IPS DF 6.9 (cell line): Measurements from ENCODE around the gene HOXA9.

Experiments used
- DNase-seq: peaks from one replicate; pipeline ENCODE4 v3.0.0-alpha.2; 2013; ENCODE audit warnings: low read depth, low spot score
- H3K27ac ChIP-seq: one replicate; pipeline ENCODE4 v1.5.1; 2013; ENCODE audit warnings: low read length, control low read depth
- H3K27me3 ChIP-seq: 2 replicates; pipeline ENCODE4 v1.6.1; 2013; ENCODE audit warnings: mild to moderate bottlenecking, low read length; ENCODE audit not compliant: control insufficient read depth, insufficient read depth
- H3K36me3 ChIP-seq: 2 replicates; pipeline ENCODE4 v1.6.1; 2013; ENCODE audit warnings: low read length; ENCODE audit not compliant: control insufficient read depth, insufficient read depth
- H3K4me1 ChIP-seq: 2 replicates; pipeline ENCODE4 v1.6.1; 2013; ENCODE audit warnings: low read length; ENCODE audit not compliant: control insufficient read depth, insufficient read depth
- H3K4me3 ChIP-seq: 2 replicates; pipeline ENCODE4 v1.5.1; 2013; ENCODE audit warnings: mild to moderate bottlenecking, low read length
- H3K9me3 ChIP-seq: 2 replicates; pipeline ENCODE4 v1.6.1; 2013; ENCODE audit warnings: low read length, inconsistent platforms; ENCODE audit not compliant: control insufficient read depth, insufficient read depth
- WGBS: extraction: QIAGEN DNeasy Blood & Tissue Kit; methylation state at CpG from one replicate; pipeline ENCODE4 v1.1.7; 2013; ENCODE audit warnings: mixed read lengths, missing lambda C conversion rate; ENCODE audit not compliant: insufficient read length, insufficient coverage; 5-methylcytosine and 5-hydroxymethylcytosine counted together

HOXA9 gene

DNA sequence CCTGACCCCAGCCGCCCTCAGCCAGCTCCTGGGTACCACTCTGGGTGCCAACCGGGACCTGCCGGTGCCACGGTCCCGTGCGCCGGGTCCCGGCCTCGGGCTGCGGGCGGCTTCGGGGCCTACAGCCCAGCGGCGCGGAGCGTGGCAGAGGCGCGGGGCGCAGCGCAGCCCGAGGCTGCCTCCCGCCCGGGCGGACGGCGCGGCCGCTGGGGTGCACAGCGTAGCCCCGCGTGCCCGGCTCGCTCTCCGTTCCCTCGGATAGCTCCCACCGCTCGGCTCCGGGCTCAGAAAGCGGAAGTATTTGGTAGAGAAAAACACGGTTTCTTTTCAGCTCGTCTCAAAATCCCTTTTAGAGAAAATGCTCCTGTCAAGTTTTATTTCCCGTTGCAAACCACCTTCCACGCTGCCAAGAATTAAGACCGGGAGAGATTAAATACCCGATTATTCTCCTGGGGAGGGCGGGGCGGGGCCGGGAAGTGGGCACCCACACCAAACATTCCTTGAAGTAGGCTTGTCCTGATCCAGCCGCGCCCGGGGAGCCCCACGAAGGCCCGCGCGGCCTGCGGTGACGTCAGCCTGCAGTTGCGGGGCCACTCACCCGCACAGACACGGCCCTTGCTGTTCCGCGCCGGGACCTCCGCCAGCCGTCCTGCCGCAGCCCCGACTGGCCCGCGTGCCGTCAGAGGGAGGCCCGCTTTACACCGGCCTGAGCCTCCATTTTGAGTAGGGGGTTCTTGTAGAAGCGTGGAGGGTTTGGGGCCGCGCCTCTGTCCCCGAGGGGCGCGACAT, 27.4 kb upstream of the HOXA9 start:
- no peak overlapping the region for H3K4me3 ChIP-seq
- no peaks in the 10 kb centered on the region for H3K9me3 ChIP-seq
- peaks cover 85% of the 10 kb centered on the region for H3K27me3 ChIP-seq
- 0 out of 2 replicates have a peak, but pooled peaks cover 4% of the 10 kb centered on the region for H3K4me1 ChIP-seq
- DNase-seq = no peak
- H3K36me3 ChIP-seq = no peaks in the 10 kb centered on the region
- no peak overlapping the region for H3K27ac ChIP-seq
- no CpG with 5 or more reads among the region's 78 CpGs for WGBS

GRCh38 chr7:27191833-27192545, 26.7 kb upstream of the HOXA9 start:
- Histone ChIP-seq H3K4me1 (0 out of 2 replicates have a peak, but pooled peaks cover 5% of the 10 kb centered on the region), H3K9me3 (no peaks in the 10 kb centered on the region), H3K27me3 (peaks cover 86% of the 10 kb centered on the region), H3K27ac (no peak overlapping the region), H3K36me3 (no peaks in the 10 kb centered on the region), H3K4me3 (no peak overlapping the region)
- WGBS = no CpG with 5 or more reads among the region's 42 CpGs
- no peak for DNase-seq

DNA sequence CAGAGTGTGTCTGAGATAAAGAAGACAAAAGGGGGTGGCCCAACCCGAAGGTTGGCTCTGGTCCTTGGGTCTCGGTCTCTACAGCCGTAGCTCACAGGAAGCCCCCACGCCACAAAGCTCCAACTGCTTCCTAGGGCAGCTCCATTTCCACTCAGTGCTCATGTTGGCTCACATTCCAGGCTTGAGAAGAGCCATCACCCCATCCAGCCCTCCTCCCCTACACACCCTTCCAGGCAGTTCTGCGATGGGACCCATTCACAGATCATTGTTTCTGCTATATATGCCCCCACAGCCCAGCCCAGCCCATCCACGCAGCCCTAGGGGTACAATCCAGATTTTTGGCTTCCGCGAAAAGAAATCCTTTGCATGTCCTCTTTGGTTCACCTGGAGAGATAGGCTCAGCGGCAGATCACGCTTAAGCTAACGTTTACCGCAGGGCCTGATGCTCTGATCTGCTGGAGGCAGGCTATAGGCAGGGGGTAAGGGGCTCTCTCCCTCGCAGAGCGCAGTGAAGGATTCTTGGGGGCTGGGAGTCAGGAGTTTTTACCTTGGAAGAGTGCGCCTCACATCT, 25.9 kb upstream of the HOXA9 start:
- Histone ChIP-seq H3K9me3 (no peaks in the 10 kb centered on the region), H3K27me3 (peaks cover 91% of the 10 kb centered on the region), H3K4me1 (0 out of 2 replicates have a peak, but pooled peaks cover 5% of the 10 kb centered on the region), H3K27ac (no peak overlapping the region), H3K36me3 (no peaks in the 10 kb centered on the region), H3K4me3 (no peak overlapping the region)
- WGBS = no CpG with 5 or more reads among the region's 15 CpGs
- DNase-seq = no peak

- H3K4me3 ChIP-seq = no peak overlapping the region
Observed at GRCh38 chr7:27189997-27190748, 24.8 kb upstream of the HOXA9 start.

DNA sequence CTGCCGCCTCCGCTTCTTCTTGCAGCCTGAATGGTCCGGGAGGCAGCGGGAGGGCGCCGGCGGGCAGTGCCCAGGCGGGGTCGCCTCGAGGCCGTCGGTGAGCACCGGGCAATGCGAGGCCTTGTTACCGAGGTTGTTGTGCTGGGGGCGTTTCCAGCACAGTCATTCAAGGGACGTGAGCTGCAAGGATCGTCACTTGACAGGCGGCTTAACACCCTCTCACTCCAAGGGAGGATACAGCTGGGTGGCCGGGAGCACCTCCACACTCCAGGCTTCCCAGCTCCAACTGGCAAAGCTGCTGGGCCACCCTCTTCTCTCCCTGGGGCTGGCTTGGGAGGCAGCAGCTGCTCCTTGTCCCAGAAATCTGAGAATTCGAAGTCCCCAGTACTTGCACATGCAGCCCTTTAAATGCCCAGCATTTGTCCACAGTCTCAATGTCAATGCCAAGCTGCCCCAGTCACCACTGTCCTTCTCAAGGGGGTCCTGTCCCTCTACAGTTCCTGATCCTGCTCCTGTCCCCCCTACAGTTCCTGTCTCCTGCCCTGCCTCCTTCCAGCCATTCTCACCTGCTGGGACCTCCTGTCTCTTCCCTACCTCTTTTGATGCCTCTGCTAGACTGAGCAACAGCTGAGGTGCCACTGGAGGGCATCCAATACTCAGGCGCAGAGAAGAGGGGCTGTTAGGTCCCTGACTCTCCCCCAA, 24.1 kb upstream of the HOXA9 start:
- no peak overlapping the region for H3K27ac ChIP-seq
- peaks cover 96% of the 10 kb centered on the region for H3K27me3 ChIP-seq
- no CpG with 5 or more reads among the region's 22 CpGs for WGBS

More at GRCh38 chr7:27189997-27190748, 24.8 kb upstream of the HOXA9 start:
- Histone ChIP-seq H3K4me1 (peaks cover 6% of the 10 kb centered on the region; the same call in 1 of the 2 replicates), H3K27me3 (peaks cover 96% of the 10 kb centered on the region), H3K36me3 (no peaks in the 10 kb centered on the region), H3K27ac (no peak overlapping the region), H3K9me3 (no peaks in the 10 kb centered on the region)
- no peak for DNase-seq
- no CpG with 5 or more reads among the region's 7 CpGs for WGBS

DNA sequence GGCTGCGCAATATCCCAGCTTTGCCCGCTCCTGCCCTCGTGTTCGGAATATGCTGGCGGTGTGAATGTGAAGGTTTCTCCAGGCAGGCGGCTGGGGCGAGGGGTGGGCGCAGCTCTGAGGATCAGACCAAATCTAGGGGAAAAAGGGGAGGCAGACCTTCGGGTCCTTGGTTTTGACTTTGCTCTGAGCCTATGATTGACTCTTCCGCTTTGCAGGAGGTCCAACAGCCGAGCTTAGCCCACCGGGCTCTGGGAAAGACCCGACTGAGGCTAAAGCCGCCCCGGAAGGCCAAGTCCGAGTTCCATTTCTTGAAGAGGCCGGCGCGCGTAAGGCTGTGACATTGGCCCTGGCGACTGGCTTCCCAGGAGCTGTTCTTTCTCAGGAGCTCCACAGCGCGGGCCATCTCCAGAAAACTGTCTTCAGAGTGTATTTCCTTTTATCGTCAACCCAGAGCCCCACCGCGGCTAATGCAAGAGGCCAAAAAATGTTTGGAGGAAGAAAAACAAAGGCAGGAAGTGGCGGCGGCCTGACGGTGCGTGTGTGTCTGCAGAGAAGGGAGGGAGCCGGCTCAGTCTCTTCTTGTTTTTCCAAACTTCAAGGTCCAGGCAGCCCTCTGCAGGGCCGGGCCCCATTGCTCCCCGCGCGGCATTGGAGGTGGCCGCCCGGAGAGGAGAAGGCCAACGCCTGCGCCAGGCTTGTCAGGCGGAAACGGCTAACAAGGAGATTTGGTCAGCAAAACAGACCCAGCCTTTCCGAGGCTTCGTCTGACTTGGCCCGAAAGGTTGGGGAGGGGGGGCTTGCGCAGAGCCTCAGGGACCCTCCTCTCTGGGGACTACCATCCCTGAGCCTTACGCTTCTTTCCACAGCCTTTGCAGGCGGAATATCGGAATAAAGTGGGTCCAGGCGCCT, 23.3 kb upstream of the HOXA9 start:
- H3K9me3 ChIP-seq = no peaks in the 10 kb centered on the region
- DNase-seq = no peak
- H3K4me3 ChIP-seq = no peak overlapping the region
- no peak overlapping the region for H3K27ac ChIP-seq
- H3K27me3 ChIP-seq = peaks cover 97% of the 10 kb centered on the region
- no peaks in the 10 kb centered on the region for H3K36me3 ChIP-seq
- no CpG with 5 or more reads among the region's 49 CpGs for WGBS
- peaks cover 6% of the 10 kb centered on the region; the same call in 1 of the 2 replicates for H3K4me1 ChIP-seq

More for the DNA sequence above, 24.1 kb upstream of the HOXA9 start:
- Histone ChIP-seq H3K36me3 (no peaks in the 10 kb centered on the region), H3K4me1 (peaks cover 6% of the 10 kb centered on the region; the same call in 1 of the 2 replicates), H3K9me3 (no peaks in the 10 kb centered on the region), H3K4me3 (no peak overlapping the region)
- DNase-seq = no peak

DNA sequence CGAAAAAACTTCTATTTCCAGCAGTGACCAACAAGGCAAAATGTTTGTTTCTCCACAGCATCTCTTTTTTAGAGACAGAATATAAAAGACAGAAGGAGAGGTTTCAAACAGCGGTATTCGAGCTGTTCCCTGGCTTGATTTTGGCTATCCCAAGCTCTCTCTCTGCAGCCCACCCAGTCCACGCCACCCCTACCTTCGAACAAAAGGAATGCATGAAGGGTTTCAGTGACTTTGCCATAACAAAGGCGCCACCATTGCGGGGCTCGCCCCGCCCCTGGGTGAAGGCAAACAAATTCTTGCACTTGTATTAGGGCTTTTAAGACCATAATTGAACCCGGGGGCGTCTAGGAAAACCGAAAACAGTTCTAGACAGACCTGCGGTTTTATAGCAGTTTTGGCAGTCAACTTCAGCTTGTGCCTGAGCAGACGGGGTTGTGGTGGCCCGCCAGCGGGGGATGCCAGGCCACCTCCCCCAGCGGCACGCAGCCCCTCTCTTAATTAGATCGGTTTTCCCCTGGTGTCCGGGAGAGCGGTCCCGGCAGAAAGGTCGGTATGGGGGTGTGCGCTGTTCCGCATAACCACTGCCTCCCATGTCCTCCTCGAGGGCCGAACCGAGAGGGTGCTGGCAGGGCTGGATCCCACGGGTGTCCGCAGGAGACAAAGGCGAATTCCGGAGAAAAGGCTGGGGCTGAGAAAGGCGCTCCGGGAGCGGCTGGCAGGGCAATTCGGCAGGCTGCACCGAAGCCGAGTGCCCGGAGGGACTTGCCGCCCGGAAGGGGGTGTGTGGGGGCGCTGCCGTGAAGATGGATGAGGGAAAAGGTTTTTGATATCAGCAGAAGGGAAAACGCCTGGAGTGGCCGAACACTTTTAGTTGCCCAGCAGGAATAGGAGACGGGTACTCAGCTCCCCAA, 22.4 kb upstream of the HOXA9 start:
- peaks cover 8% of the 10 kb centered on the region for H3K4me1 ChIP-seq
- WGBS = no CpG with 5 or more reads among the region's 46 CpGs
- H3K36me3 ChIP-seq = no peaks in the 10 kb centered on the region
- H3K27me3 ChIP-seq = peaks cover 97% of the 10 kb centered on the region
- no peak overlapping the region for H3K27ac ChIP-seq
- no peak for DNase-seq
- H3K4me3 ChIP-seq = no peak overlapping the region
- no peaks in the 10 kb centered on the region for H3K9me3 ChIP-seq

DNA sequence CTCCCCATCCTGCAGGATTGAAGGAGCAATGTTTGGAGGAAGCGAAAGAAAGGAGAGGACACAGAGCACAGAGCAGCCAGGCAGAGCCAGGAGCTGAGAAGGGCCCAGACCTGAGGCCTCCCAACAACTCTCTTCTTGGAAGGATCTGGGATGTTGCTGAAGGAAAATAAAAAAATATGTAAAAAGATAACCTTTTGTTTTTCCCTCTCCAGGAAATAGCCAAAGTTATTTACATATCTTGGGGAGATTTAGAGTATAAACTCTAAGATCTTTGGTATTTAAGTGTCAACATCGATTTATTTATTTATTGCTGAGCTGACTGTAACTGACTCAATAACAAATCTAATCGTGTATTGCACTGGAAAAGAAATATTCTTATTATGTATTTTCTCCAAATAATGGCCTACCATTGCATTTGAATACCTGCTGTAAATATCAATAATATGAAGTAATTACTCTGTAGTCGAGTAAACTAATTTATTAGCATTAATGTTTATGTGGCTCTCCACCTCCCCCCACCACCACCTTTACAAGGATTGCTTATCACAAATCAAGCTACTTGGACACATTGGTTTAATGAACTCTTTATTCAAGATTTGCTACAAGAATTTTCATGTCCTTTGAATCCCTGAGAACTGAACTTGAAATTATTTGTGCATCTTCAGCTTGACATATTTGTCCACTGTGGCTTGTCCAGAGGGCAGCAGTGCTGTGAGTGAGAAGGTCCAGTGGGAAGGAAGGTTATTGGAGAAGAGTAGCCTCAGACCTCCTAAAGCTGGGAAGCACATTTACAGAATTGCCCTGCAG, 21.5 kb upstream of the HOXA9 start:
- H3K4me3 ChIP-seq = no peak overlapping the region

More for the DNA sequence above, 21.5 kb upstream of the HOXA9 start:
- Histone ChIP-seq H3K4me1 (peaks cover 8% of the 10 kb centered on the region), H3K9me3 (no peaks in the 10 kb centered on the region), H3K27ac (no peak overlapping the region), H3K36me3 (no peaks in the 10 kb centered on the region), H3K27me3 (peaks cover 97% of the 10 kb centered on the region)
- WGBS = no CpG with 5 or more reads among the region's 4 CpGs
- no peak for DNase-seq
